ENCODE data around the gene GYPE.
A peak's percentile ranks its signal among the peaks of the same experiment; 100 is the strongest.
"Not testable (repeated sequence)": the region's sequence is repeated elsewhere in the genome, so short reads cannot be mapped to it uniquely, and the experiment has no call there.

Gene GYPE

DNA sequence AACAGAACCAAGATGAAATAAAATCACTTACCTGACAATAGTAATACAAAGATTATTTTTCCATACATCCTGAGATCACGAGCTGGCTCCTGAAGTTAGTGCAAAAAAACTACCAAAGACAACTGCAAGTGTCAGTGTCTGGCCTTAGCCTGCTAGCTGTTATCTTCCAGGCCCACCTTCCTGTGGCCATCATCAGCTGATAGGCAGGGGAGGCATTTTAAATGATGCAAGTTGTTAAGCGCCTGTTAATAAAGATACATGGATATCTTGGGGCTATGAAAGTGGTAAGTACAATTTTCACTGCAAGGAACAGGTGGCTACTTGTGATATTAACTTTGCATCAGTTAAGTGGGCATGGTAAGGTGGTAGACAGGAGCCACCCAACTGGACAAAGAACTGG lies at the start of gene GYPE:
GYPE (minus strand) TSS at position 120 of the 400 bp plus-strand sequence; CDS start at position 68, 52 bp downstream.
- not testable (repeated sequence) for DNase-seq (ENCODE audit: low spot score)

DNA sequence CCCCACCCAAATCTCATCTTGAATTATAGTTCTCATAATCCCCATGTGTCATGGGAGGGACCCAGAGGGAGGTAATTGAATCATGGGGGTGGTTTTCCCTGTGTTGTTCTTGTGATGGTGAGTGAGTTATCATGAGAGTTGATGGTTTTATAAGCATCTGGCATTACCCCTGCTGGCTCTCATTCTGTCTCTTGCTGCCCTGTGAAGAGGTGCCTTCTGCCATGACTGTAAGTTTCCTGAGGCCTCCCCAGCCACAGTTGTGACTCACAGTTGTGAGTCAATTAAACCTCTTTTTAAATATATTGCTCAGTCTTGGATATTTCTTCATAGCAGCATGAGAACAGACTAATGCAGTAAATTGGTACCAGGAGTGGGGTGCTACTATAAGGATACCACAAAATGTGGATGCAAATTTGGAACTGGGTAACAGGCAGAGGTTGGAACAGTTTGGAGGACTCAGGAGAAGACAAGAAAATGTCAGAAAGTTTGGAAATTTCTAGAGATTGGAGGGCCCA lies 46.2 kb upstream of the GYPE start:
- DNase-seq (ENCODE audit: low spot score) = not testable (repeated sequence)

DNA sequence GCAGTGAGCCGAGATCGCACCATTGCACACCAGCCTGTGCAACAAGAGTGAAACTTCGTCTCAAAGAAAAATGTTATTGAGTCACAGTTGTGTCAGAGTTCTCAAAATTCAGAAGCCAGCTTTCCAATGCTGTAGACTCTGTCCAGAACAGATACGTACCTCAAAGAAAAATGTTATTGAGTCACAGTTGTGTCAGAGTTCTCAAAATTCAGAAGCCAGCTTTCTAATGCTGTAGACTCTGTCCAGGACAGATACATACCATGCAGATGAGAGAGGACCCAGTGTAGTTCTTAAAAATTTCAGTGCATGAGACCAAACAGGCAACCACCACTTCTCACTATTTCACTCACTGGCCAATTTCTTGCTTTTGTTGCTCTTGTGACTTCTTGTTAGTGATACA lies 45.6 kb upstream of the GYPE start:
- DNase-seq (ENCODE audit: low spot score) = not testable (repeated sequence)

DNA sequence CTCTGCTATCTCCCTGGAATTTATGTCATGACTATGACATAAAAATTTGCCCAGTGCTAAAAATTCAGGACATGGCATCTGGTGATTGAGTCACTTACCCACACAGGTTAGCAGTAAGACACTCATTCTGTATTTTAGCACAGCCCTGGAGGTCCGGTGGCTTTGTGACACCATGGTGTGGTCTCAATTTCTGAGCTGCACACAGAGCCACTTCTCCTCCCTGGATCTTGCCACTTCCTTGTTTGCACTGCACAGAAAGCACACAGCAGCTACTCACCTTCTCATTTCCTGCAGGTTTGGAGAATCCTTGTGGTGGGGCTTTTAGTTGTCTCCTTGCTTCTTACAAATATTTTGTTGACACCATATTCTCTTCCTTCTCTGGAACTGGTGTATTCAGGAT lies 44.8 kb upstream of the GYPE start:
- DNase-seq (ENCODE audit: low spot score) = not testable (repeated sequence)

DNA sequence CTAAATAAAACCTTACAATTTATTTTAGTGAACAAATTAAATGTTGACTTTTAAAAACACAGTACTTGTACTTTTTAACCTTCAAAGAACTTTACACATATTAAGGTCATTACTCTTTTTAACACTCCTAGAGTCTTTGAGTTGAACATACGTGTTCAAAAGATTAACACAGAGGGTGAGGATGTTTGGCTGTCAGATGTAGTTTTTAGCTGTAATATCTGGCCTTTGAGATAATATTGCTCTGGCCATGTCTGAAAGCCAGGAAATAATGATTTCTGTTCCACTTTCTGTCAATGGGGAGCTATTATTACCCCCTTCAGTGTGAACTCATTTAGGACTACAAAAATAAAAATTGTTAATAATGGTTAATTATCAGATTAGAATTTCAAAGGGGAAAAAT lies 42.1 kb upstream of the GYPE start:
- DNase-seq (ENCODE audit: low spot score) = not testable (repeated sequence)

DNA sequence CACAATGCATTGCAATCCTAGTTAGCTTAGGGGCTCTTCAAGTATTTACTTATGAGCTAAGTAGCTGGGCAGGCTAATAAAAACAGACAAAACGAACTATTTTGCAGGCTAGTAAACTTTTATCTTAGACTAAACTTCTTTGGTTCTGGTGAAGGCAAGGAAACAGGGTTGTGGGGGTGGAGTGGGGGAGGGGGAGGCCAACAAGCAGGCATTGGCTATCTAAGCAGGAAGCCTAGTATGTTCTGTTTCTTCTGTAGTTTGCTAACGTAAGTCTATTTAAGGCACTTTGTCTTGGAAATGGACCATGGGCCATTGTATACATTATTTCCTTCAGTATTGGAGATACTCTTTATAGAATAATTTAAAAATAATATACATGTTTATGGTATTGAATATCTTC lies 35.3 kb upstream of the GYPE start:
- DNase-seq (ENCODE audit: low spot score) = not testable (repeated sequence)

DNA sequence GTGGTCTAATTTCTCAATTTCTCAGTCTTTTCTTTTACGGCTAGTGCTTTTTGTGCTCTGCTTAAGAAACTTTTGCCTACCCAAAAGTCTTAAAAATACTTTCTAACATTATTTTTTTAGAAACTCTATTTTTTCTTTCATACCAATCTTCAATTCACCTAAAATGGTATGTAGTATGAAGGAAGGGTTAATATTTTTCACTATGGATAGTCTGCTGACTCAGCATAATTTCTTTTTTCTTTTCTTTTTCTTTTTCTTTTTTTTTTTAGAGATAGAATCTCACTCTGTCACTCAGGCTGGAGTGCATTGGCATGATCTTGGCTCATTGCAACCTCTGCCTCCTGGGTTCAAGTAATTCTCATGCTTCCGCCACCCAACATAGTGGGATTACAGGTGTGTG lies 34.2 kb upstream of the GYPE start:
- DNase-seq (ENCODE audit: low spot score) = no peak

DNA sequence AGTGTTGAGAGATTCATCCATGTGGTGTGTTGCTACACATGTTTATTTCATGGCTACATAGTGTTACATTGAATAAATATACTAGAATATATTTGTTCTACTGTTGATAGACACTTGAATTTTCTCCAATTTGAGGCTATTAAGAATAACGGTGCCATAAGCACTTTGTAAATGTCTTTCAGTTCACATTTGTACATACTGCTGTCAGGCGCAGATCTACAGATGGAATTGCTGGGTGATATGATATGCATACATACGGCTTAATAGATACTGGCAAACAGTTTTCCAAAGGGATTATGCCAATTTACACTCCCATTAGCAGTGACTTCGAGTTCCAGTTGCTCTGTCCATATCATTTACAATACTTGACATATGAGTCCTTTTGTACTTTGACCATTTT lies 33.5 kb upstream of the GYPE start:
- not testable (repeated sequence) for DNase-seq (ENCODE audit: low spot score)

DNA sequence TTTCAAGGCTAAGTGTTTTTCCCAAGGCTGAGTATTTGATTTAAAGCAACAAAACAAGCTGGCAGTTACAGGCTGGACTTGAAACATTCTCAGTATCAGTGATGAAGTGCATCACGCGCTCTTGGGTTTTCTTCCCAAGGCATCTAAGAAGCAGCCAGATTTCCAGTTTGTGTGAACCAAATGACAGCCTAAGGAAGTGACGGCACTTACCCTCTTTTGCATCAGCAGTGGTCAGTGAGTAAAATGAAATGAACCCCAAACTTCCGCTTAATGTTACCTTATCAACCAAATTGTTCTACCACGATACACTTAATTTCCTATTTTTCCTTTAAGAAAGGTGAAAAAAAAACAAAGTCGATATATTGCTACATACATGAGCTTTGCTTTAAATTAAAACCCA lies 15.8 kb upstream of the GYPE start:
- no peak for DNase-seq (ENCODE audit: low spot score)

DNA sequence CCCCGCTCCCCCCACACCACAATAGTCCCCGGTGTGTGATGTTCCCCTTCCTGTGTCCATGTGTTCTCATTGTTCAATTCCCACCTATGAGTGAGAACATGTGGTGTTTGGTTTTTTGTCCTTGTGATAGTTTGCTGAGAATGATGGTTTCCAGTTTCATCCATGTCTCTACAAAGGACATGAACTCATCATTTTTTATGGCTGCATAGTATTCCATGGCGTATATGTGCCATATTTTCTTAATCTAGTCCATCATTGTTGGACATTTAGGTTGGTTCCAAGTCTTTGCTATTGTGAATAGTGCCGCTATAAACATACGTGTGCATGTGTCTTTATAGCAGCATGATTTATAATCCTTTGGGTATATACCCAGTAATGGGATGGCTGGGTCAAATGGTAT lies 11.1 kb upstream of the GYPE start:
- not testable (repeated sequence) for DNase-seq (ENCODE audit: low spot score)

DNA sequence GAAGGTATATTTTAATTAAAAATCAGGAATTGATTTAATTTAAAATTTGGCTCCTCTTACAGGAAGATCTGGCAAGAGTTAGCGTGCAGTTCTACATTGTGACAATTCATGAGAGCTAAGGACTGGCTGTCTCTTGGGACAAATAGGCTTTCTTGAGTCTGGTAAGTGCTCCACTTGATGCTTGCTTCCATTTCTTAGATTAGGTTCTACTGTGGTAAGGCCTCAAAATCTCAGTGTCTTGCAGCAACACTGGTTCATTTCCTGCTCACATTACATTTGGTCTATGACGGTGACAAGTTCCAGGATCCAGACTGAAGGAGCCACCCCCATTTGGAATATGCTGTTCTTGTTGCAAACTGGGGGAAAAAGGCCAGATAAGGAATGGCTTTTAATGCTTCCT lies 7.1 kb upstream of the GYPE start:
- not testable (repeated sequence) for DNase-seq (ENCODE audit: low spot score)

DNA sequence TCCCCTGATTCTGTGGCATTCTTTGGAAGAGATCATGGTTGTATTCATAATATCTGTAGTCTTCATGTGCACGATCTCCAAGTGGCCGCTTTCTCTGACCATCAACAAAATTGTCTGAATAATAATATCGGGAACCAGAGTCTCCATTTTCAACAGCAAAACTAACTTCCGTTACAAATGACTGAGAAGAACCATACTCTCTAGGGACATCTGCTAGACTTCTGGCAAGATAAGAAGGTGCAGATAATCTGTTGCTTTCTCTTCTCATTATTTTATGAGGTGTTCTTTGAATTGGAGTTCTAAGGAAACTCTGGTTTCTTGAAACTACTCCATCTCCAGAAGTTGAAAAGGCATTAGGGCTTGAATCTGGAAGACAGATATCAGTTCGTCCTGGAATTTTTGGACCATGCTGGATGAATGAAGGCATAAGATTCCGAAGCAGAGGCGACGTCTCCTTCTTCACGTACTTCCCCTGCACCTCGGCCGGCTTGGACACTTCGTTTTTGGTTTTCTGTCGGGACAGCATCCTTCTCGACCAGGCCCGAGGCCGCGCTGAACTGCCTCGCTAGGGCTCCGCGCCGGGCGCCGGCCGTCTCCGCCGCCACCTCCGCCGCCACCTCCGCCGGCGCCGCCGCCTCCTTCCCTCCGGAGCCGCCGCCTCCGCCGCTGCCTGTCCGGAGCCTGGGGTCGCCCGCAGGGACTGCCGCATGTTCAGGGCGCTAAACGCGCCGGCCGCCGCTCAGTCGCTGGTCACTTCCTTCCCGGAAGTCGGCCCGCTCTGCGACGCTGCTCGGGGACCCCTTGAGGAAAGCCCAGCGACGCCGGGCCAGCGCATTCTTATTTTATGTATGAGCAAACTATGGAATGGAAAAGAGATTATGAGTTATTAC lies 6.4 kb upstream of the GYPE start:
- DNase-seq (ENCODE audit: low spot score) = not testable (repeated sequence)

DNA sequence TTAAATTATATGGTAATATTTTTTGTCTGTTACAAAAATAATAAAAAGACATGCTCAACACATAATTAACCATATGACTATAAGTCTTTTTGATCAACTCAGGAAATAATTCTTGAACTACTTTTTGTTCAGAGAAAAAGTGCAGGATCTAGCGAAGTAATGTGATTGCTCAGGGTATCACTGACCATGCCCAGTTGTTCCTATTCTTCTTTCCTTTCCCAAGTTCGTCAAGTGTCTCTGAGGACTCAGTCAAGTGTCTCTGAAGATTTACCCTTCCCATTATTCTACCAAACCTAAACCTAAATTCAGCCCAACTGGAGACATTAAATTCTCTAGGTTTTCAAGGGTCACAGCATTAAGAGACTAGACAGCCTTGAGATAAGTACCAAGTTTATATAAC lies 5.5 kb upstream of the GYPE start:
- DNase-seq (ENCODE audit: low spot score) = not testable (repeated sequence)

DNA sequence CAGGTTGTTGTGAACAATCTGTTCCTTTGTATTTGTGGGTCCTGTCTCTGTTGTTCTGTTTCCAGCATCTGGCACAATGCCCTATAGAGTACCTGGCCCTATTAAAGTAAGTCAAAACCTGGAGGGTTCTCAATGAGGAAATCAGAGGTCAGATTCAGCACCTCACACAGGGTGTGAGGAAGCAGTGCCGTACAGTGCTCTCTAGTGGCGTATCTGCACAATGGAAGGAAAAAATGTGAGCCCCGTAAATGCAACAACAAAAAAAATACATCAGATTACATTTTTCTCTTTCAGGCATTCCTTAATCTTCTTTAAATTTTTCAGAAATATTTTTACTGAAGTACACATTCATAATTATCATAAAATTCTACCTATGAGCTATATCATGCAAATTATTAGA lies 2.5 kb upstream of the GYPE start:
- DNase-seq (ENCODE audit: low spot score) = peak; percentile 36

DNA sequence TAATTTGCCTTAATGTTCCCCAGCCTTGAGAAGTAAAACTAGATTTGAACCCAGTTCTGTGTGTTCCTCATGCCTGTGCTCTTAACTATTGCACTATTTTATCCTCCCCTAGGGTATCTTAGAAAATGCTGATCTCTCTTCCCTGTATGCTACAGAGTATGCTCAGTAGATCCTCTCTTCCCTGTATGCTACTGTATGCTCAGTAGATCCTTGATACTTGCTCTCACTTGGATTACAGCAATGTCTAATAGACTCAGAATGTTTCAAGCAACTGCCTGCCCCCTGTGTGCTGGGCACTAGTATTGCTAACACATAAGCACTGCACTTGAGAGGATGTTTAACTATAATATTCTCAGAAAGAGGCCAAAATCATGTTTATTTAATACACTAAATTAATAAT lies 928 bp downstream of the GYPE start:
- DNase-seq (ENCODE audit: low spot score) = not testable (repeated sequence)

DNA sequence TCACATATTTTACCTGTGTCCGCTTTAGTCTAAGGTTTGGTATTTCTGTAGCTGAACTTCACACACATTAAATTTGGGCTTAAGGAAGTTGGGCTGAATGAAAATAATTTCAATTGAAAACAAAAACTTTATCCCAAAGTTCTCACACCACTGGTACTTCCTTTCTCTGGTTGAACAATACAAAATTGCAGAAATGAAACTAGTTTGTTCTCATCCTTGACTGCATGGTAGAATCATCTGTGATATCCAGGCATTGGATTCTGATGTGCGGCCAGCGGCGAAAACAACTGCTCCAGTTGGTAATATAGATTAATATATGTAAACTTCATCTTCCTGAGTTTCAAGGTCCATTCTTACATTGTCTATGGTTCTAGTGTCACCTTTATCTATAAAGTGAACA lies 15.0 kb downstream of the GYPE start:
- DNase-seq (ENCODE audit: low spot score) = not testable (repeated sequence)

DNA sequence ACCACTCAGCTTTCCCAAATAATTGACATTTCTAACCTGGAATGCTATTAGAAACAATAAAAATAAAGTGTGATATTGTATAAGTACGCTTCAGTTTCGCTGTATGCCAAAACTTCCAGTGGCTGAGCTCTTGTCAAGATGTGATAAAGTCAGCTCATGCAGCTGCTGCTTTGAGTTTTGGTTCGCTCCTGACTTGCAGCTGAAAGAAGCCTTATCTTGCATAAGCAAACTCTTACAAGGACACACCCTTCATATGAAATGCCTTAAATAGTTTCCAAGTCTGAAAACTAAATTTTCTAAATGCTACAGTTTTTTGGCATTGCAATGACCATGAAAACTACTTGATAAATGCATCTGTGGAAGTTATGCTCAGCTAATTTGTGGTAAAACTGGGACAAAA lies 17.2 kb downstream of the GYPE start:
- not testable (repeated sequence) for DNase-seq (ENCODE audit: low spot score)

DNA sequence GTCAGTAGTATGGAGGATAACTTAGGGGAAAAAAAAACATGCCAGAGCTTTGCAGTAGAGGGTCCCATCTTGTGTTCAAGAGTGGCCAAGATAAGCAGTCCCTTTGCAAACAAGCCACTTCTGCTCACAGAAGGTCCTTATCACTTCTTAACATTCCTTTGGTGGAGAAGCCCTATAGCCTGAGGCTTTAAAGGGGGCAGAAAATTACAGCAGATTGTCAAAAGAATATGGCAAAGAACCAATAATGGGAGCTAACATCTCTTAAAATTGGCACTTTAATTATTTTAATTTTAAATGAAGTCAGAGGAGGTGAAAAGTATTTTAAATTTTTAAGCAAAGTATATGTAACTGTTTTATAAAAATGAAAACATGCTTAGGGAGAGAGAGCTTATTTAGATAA lies 20.4 kb downstream of the GYPE start:
- not testable (repeated sequence) for DNase-seq (ENCODE audit: low spot score)

DNA sequence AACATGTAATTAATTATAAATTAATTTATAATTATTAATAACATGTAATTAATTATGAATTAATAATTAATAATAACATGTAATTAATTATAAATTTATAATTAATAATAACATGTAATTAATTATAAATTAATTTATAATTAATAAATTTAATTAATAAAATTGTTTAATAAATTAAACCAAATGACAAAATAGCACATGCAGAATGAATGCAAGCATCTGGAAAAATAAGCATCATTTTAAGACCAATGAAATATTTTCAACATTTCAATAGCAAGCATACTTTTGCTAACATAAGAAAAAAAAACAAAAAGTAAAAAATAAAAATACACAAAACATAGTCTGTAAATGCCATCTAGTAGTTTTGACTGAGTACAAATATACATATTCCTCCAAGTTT lies 21.8 kb downstream of the GYPE start:
- DNase-seq (ENCODE audit: low spot score) = no peak

DNA sequence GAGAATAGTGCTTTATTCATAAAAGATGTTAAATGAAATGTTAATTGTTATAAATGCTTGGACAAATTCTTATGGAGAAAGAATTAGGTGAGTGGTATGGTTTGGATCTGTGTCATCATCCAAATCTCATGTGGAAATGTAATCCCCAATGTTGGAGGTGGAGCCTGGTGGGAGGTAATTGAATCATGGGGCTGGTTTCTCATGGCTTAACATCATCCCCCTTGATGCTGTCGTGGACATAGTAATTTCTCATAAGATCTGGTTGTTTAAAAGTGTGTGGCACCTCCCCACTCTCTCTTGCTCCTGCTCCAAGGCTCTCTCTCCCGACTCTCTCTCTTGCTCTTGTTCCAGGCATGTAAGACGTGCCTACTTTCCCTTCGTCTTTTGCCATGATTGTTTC lies 22.5 kb downstream of the GYPE start:
- DNase-seq (ENCODE audit: low spot score) = no peak

DNA sequence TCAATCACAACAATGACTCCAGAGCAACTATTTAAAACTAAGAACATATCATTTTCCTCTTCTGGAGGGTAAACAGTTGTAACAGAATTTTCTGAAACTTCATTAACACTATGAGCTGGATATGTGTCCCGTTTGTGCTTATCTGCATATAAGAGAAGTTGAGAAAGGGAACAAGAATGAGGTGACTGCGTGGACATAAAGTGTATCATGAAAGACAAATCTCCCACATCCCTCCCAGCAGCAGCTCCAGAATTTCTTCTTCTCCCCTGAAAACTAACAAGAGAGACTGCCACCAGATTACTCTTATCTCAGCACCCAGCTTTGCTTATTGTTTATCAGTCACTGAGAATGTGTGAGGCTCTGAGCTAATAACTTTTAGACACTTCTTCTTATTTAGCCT lies 25.8 kb downstream of the GYPE start:
- not testable (repeated sequence) for DNase-seq (ENCODE audit: low spot score)

DNA sequence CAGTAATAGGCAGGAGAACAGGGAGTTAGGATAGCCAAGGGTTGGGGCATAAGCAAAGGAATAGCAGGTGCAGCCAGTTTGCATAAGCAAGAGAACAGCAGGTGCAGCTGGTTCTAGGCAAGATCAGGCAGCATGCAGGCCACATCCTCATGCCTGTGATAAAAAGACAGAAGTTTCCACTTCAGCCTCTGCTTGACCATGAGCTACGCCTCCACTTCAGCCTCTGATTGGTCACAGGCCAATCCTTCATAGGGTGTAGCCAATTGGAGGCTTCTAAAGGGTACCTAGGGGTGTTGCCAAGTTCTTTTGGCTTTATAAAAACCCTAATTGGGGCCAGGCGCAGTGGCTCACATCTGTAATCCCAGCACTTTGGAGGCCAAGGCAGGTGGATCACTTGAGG lies 30.0 kb downstream of the GYPE start:
- DNase-seq (ENCODE audit: low spot score) = not testable (repeated sequence)

DNA sequence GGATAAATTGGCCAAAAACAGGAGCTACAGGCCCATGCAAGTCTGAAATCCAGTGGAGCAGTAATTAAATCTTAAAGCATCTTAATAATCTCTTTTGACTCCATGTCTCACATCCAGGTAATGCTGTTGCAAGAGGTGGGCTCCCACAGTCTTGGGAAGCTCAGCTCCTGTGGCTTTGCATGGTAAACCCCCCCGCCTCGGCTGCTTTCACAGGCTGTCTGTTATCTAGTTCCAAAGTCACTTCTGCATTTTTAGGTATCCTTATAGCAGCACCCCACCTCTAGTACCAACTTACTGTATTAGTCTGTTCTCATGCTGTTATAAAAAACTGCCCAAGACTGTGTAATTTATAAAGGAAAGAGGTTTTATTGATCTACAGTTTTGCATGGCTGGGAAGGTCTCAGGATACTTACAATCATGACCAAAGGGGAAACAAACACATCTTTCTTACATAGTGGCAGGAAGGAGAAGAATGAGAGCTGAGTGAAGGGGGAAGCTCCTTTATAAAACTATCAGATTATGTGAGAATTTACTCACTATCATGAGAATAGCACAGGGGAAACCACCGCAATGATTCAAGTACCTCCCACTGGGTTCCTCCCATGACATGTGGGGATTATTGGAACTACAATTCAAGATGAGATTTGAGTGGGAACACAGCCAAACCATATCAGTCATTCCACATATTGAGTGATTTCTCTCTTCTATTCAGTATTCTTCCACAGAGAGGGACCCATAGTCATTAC lies 34.7 kb downstream of the GYPE start:
- not testable (repeated sequence) for DNase-seq (ENCODE audit: low spot score)

All from D341Med (cell line).